ENCODE results near the gene CD68. TPM values are rescaled to one million over a fixed set of nuclear protein-coding genes. Genes with fewer than 3 reads are reported as not detected.

The CD68 gene
- total RNA-seq, 6 experiments from 2014 or later: 46.6 to 71.7 (median 68.5) TPM

DNA sequence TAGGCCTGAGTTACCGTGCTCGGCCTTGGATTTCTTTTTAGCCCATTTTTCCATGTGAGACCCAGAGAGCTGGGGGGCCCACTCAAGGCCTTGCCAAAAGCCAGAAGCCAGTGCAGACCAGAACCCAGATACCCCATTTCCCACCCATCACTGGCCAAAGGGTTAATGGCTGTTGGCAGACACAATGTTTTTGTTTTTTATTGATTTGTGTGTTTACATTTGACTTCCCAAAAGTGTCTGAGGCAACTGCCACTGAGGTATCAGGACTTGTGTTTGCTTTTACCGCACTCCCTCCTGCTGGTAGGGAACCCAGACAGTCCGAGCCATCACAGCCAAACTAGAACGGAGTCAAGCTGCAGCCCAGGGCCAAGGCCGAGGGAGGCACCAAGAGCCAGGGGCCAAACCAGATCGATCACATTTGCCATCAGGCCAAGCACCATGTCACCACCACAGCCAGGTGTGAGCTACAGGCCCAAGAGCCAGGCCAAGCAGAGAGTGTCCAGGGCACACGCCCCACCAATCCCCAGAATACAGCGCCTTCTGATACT, 38.3 kb upstream of the CD68 start:
- H3K27ac Mint-ChIP-seq: no peak overlapping the region
- TF ChIP-seq, protein P1, sequence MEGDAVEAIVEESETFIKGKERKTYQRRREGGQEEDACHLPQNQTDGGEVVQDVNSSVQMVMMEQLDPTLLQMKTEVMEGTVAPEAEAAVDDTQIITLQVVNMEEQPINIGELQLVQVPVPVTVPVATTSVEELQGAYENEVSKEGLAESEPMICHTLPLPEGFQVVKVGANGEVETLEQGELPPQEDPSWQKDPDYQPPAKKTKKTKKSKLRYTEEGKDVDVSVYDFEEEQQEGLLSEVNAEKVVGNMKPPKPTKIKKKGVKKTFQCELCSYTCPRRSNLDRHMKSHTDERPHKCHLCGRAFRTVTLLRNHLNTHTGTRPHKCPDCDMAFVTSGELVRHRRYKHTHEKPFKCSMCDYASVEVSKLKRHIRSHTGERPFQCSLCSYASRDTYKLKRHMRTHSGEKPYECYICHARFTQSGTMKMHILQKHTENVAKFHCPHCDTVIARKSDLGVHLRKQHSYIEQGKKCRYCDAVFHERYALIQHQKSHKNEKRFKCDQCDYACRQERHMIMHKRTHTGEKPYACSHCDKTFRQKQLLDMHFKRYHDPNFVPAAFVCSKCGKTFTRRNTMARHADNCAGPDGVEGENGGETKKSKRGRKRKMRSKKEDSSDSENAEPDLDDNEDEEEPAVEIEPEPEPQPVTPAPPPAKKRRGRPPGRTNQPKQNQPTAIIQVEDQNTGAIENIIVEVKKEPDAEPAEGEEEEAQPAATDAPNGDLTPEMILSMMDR (IDR thresholded peaks at IDR 0.05): no peak
- DNase-seq: no peak
- 0 out of 2 replicates have a peak, but pooled peaks cover 6% of the 10 kb centered on the region for H3K4me1 Mint-ChIP-seq (ENCODE audit: low read depth)
- peaks cover 12% of the 10 kb centered on the region for H3K27me3 Mint-ChIP-seq (ENCODE audit: insufficient read depth)
- no peak overlapping the region for H3K4me3 Mint-ChIP-seq
- H3K9me3 Mint-ChIP-seq: peaks cover 24% of the 10 kb centered on the region
- H3K36me3 Mint-ChIP-seq (ENCODE audit: low read depth): peaks cover 22% of the 10 kb centered on the region

DNA sequence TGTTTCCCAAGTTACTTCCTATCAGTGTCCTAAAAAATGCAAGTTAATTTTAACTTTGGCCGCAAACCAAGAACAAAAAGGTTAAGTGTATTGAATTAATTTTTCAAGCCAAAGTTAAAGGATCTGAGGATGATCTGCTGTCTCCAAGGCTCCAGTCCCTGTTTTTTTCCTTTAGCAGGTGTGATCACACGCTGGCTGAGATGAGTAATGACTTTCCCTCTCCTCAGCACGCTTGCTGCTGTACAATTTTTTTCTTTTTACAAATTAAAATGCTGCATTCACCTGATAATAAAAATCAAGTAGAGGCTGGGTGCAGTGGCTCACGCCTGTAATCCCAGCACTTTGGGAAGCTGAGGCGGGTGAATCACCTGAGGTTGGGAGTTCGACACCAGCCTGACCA, 34.5 kb upstream of the CD68 start:
- Mint-ChIP-seq H3K9me3 (no peaks in the 10 kb centered on the region), H3K36me3 (ENCODE audit: low read depth) (no peaks in the 10 kb centered on the region), H3K4me3 (no peak overlapping the region), H3K4me1 (ENCODE audit: low read depth) (peaks cover 13% of the 10 kb centered on the region), H3K27me3 (ENCODE audit: insufficient read depth) (peaks cover 9% of the 10 kb centered on the region), H3K27ac (no peak overlapping the region)
- TF ChIP-seq, protein P1 (IDR thresholded peaks at IDR 0.05): no peak
- no peak for DNase-seq

DNA sequence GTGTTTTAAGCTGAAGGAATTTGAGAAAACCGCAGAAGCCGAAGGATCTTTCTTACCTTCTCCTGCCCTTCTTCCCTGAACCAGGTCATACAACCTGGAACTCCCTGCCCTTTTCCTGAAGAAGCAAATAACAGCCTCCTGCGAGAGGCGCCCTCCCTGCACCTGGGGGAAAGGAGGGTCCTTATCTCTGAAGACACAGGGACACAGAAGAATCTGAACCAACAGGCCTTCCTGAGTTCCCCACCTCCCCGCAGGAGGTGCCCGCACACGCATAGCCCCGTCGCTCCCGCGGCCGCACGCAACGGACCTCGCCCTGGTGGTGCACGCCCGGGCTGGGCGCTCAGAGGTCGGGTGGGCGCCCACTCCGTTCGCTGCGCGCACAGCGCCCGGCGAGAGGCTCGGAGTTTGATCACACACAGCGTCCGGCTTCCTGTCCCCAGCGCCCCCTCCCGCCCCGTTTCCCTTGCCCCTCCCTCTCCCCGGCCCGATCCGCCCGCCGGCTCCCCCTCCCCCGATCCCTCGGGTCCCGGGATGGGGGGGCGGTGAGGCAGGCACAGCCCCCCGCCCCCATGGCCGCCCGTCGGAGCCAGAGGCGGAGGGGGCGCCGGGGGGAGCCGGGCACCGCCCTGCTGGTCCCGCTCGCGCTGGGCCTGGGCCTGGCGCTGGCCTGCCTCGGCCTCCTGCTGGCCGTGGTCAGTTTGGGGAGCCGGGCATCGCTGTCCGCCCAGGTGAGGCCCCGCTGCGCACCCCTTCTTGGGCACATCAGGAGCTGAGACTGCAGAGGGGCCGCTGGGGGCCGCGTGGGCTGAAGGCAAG, 30.6 kb upstream of the CD68 start, which contains the start of gene TNFSF12:
TNFSF12 (plus strand) TSS at position 474 of the 816 bp plus-strand sequence; CDS start at position 570, 96 bp downstream.
- H3K4me3 Mint-ChIP-seq: peak within 1 kb of the TSS; percentile 83
- DNase-seq: no peak
- H3K27me3 Mint-ChIP-seq (ENCODE audit: insufficient read depth): no peaks in the 10 kb centered on the region
- TF ChIP-seq, protein P1 (IDR thresholded peaks at IDR 0.05): peak; percentile 53
- H3K9me3 Mint-ChIP-seq: no peaks in the 10 kb centered on the region
- H3K4me1 Mint-ChIP-seq (ENCODE audit: low read depth): peaks cover 14% of the 10 kb centered on the region
- H3K27ac Mint-ChIP-seq: peak within 1 kb of the TSS; percentile 36; the same call in 1 of the 2 replicates
- no peaks in the 10 kb centered on the region; the same call in 1 of the 2 replicates for H3K36me3 Mint-ChIP-seq (ENCODE audit: low read depth)

DNA sequence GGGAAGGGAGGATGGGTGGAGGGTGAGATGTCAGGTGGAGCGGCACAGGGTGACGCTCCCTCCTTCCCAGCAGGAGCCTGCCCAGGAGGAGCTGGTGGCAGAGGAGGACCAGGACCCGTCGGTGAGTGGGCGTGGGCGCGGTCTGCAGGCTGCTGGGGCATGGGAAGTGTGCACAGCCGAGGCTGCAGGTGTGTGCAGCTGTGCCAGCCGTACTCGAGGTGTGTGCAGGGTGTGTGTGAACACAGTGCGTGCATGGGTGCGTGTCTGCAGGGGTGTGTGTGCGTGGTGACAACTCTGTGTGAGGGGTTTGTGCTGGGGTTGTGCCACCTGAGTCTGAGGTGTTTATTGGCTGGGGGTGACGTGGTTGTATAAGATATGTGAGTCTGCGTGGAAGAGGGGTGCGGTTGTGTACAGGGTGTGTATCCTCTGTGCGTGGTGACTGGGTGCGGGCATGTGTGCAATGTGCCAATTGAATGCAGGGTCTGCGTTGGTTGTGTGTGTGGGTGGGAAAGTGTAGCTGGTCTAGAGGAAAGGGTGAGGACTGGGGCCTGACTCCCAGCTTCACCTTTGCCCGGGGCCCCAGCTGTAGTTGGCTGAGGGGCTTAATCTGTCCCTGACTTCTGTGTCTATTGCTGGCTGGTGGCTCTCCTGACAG, 29.9 kb upstream of the CD68 start:
- Mint-ChIP-seq H3K27ac (peak overlapping the region; percentile 36; the same call in 1 of the 2 replicates), H3K4me1 (ENCODE audit: low read depth) (peaks cover 14% of the 10 kb centered on the region), H3K27me3 (ENCODE audit: insufficient read depth) (no peaks in the 10 kb centered on the region), H3K9me3 (no peaks in the 10 kb centered on the region), H3K36me3 (ENCODE audit: low read depth) (no peaks in the 10 kb centered on the region; the same call in 1 of the 2 replicates), H3K4me3 (peak overlapping the region; percentile 77)
- DNase-seq: no peak
- TF ChIP-seq, protein P1 (IDR thresholded peaks at IDR 0.05): no peak

DNA sequence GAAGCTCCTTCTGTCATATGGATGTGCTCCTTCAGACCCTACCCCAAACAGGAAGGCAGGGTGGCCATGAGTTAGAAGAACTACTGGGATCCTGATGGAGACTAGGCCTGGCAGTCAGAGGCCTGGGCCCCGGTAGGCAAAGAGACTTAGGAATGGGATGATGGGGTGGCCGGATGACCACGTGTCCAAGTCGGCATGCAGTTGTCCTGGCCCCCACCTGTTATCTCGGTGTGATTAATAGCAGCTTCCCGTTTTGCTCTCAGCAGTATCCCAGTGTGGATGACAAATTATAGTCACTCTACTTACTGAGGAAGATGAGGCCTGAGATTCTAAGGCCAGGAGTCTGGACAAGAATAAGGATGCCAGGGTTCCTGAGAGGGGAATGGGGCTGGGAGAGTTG, 29.1 kb upstream of the CD68 start:
- no peak for DNase-seq
- no peak overlapping the region for H3K27ac Mint-ChIP-seq
- TF ChIP-seq, protein P1 (IDR thresholded peaks at IDR 0.05): no peak

More for the DNA sequence above, 29.1 kb upstream of the CD68 start:
- peaks cover 14% of the 10 kb centered on the region for H3K4me1 Mint-ChIP-seq (ENCODE audit: low read depth)
- no peaks in the 10 kb centered on the region for H3K9me3 Mint-ChIP-seq
- H3K27me3 Mint-ChIP-seq (ENCODE audit: insufficient read depth): no peaks in the 10 kb centered on the region
- H3K36me3 Mint-ChIP-seq (ENCODE audit: low read depth): no peaks in the 10 kb centered on the region; the same call in 1 of the 2 replicates
- no peak overlapping the region for H3K4me3 Mint-ChIP-seq
